GM21381 (cell line): ENCODE results near the gene ASB17.
"Not testable (repeated sequence)": the region's sequence is repeated elsewhere in the genome, so short reads cannot be mapped to it uniquely, and the experiment has no call there.

Experiments used
- ATAC-seq: cut with Tn5 transposase; IDR thresholded peaks from one replicate; pipeline ENCODE4 v1.9.1; 2021; ENCODE audit warnings: mild to moderate bottlenecking, moderate library complexity; ENCODE audit not compliant: unreplicated experiment

The ASB17 gene

DNA sequence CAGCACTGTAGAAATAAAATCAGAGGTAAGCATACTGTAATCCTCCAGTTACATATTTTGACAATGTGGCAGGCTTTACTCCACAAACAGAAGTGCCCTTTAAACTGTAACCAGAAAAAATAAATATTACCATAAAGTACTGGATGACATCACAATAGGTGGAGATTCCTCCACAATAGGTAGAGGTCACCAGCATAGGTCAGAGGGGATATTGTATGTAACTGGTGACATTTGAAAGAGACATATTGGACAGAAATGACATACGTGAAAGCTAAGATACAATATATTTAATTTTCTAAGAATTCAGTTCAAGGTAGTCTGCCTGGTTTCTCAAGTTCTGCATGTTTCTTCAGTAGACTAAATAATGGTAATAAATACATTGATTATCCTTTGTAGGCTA, at the start of gene ASB17:
ASB17 (minus strand) TSS at position 101 of the 400 bp plus-strand sequence. CDS start 113 bp downstream, outside the sequence.
- no peak for ATAC-seq

DNA sequence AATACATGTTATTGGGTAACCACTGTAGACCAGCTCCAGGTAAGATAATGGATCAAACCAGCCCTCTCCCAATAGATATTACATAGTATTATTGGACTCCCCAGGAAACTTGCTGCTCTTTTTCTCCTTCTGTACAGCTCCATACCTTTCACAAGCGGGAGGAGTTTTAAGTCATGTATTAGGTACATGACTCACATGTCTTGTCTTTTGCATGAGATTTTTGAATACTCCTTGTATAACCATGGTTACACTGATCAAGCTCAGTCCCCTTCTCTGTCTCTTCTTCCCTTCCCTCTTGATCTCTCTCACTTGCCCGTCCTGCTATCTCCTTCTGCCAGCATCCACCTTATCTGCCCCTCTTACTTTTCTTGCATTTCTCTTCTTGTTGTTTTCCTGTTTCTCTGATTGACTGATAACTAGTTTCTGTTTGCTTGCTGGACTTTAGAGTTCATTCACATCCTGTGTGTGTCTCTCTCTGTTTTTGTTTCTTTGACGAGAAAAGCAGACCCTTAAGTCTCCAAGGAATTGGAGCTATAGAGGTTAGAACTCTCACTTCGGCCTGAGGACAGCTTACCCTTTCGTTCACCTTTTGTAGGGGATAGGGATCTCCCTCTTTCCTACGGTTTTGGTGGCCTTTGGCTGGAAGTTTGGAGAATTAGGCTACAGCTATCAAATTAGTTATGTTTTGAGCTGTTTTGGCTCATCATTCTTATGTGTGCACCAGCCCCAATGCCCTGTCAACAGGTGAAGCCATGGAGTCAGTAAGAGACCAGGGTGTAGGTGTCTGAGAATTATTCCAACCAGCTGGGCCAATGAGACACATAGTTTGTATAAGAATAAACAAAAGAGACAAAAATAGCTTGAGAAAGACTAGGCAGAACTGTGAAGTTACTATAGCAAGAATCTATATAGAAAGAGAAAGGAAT, 49.0 kb upstream of the ASB17 start:
- ATAC-seq: peak; percentile 39

- no peak for ATAC-seq
These were observed 38.4 kb upstream of the ASB17 start for GRCh38 chr1:75970631-75971030.

- ATAC-seq: no peak
These were observed 37.3 kb upstream of the ASB17 start for GRCh38 chr1:75969550-75969949.

- no peak for ATAC-seq
These were observed 35.5 kb upstream of the ASB17 start for GRCh38 chr1:75967719-75968118.

DNA sequence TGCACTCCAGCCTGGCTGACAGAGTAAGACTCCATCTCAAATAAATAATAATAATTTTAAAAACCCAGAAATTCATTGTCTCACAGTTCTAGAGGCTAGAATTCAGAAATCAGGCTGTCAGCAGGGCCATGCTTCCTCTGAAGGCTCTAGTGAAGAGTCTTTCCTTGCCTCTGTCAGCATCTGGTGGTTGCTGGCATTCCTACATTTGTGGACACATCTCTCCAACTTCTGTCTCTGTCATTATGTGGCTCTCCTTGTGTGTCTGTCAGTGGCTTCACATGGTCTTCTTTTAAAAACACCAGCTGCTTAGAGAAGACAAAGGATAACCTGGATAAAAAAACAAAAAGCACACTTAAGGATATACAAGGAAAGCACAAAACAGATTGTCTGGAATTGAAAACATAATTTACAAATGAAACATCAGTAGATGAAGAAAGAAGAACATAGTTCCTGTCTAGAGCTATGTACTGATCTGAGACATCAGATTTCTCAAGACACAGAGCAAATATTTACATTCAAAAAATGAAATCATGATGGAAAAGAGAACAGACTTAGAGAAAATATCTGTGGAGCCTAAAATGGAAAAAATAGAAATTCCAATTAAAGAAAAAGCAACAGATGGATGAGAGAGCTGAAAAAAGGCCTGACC, 32.7 kb upstream of the ASB17 start:
- no peak for ATAC-seq

GRCh38 chr1:75964110-75964759, 32.0 kb upstream of the ASB17 start:
- not testable (repeated sequence) for ATAC-seq

DNA sequence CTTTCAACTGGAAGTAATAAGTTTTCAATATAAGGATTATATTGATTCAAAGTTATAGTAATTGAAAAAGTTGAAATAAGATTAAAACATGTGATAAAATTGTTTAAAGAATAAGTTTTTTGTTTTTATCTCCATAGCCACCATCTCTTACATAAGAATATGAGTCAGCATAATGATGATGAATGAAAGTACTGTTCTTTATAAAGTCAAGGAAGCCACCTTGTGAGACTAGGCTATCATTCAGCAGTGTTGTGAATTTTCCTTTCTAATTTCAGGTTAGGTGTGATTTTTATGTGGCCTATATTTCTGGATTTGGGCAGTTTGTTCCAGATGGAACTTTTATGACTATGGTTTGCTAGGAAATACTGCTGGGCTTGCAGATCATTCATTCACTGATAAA, 22.4 kb upstream of the ASB17 start:
- ATAC-seq: no peak

DNA sequence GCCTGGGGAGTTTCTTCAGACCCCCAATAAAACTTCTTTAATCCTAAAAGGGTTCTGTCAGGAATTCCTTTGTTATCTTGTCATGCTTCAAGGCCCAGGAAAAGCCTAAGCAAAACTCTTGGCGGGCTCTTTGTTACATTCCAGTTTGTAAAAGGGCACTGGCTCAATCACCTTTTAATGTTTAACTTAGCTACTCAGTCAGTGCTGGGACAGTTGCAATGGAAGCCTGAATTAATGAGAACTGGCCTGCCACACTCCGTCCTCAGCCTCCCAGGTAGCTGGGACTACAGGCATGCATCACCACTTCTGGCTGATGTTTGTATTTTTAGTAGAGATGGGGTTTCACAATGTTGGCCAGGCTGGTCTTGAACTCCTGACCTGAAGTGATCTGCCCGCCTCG, 21.3 kb upstream of the ASB17 start:
- no peak for ATAC-seq

- no peak for ATAC-seq
These were observed 19.8 kb upstream of the ASB17 start for GRCh38 chr1:75952016-75952415.

- no peak for ATAC-seq
These were observed 18.0 kb upstream of the ASB17 start for GRCh38 chr1:75950176-75950575.

- ATAC-seq: not testable (repeated sequence)
These were observed 10.8 kb upstream of the ASB17 start for GRCh38 chr1:75943037-75943436.

DNA sequence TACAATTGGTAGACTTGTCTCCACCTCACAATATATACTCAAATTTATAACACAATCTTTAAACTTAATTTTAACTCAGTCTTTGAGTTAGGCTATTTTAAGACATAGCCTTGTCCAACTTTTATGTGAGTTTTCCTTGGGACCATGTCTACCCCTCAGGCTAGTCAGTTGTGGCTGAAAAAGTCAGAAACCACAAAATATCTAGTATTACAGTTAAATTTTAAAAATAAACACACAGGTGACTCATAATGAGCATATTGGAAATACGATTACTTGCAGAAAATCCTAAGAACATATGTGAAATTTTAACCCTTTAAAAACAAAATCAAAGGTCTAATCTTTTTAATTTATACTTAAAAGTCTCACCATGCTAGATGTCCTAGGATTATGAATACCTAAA, 4.8 kb upstream of the ASB17 start:
- no peak for ATAC-seq

DNA sequence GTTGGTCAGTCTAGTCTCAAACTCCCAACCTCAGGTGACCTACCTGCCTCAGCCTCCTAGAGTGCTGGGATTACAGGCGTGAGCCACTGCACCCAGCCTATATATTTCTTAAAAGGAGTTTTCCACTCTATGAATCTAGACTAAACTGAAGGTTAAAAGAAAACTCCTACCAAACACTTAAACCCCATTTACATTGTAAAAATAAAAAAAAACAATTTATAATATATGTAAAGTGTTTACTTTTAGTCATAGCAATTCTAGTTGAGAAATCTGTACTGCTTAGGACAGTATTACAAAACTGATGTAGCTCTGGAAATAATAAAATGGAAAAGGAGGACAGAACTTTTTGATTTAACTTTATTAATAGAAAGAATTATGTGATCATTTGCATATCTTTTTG, 9.5 kb downstream of the ASB17 start:
- ATAC-seq: no peak

DNA sequence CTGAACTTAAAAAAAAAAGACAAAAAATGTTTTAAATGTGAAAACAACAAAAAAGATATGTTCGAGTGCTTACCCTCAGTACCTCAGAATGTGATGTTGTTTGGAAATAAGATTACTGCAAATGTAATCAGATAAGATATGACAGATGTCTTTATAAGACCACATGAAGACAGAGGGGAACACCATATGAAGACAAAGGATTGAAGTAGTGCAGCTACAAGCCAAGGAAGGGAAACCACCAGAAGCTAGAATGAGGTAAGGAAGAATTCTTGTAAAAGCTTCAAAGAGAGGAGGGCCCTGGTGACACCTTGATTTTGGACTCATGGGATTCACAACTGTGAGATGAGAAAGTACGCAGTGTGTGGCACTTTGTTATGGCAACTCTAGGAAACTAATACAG, 15.4 kb downstream of the ASB17 start:
- ATAC-seq: no peak

- ATAC-seq: no peak
These were observed 23.5 kb downstream of the ASB17 start for GRCh38 chr1:75908717-75909152.

DNA sequence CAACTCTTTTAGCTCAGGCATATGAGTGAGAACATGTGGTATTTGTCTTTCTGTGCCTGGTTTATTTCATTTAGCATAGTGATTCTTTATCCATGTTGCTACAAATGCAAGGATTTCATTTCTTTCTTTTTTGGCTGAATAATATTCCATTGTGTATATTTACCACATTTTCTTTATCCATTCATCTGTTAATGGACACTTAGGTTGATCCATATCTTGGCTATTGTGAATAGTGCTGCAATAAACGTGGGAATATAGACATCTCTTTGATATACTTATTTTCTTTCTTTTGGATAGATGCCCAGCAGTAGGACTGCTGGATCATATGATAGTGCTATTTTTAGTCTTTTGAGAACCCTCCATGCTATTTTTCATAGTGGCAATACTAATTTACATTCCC, 30.8 kb downstream of the ASB17 start:
- ATAC-seq: no peak

- no peak for ATAC-seq
These were observed 47.8 kb downstream of the ASB17 start for GRCh38 chr1:75884437-75884836.

DNA sequence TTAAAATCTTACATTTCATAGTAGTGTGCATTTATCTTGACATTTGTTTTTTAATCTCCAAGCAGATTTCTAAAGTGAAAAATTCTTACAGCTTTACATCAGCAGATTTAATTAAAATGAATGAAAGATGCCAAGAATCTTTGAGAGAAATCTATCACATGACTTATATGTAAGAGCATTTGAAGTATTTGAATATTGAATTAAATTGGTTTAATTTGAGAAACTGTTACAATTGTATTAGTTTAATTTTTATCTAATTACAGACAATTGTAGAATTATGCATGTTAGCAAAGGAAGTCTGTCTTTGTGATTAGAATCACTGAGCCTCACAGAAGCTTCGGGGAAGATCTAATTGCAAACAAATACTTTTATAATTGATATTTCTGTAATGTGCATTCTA, 52.2 kb downstream of the ASB17 start:
- no peak for ATAC-seq

DNA sequence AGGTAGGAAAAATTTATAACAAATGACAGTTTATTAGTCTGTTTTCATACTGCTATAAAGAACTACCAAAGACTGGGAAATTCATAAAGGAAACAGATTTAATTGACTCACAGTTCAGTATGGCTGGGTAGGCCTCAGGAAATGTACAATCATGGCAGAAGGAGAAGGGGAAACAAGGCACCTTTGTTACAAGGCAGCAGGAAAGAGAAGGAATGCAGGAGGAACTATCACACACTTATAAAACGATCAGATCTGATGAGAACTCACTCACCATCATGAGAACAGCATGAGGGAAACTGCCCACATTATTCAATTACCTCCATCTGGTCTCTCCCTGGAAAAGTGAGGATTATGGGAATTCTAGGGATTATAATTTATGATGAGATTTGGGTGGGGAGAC, 61.3 kb downstream of the ASB17 start:
- no peak for ATAC-seq
